Measurements from ENCODE around the gene FBXL7.
"Not testable (repeated sequence)": the region's sequence is repeated elsewhere in the genome, so short reads cannot be mapped to it uniquely, and the experiment has no call there.

FBXL7 gene

DNA sequence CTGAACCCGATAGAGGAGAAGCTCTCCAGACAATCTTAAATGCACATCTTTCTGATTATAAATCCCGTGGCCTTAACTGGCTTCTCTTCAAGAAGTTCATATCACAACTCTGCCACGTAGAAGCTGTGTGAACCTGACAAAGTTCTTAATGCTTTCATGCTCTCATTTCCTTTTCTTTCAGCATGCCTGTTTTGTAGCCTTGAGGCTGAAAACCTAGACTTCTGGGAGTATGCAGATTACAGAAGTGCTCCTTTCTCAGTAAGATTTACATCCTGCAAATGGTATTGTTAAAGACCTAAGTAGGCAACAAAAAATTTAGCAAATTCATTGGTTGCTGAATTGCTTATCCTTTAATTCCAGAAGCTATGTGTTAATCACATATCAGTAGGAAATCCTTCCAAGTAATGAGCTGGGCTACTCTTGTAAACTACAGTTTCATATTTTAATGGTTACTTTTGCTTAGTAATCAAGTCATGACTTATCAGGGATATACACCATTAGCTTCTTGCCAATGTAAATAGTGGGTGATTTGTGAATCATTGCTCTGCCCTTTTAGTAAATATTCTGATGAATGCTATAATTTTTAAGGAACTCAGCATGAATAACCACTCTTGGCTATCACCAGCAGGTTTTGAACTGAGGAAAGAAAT is 334.7 kb downstream of the FBXL7 start:
- DNase-seq, result no peak

DNA sequence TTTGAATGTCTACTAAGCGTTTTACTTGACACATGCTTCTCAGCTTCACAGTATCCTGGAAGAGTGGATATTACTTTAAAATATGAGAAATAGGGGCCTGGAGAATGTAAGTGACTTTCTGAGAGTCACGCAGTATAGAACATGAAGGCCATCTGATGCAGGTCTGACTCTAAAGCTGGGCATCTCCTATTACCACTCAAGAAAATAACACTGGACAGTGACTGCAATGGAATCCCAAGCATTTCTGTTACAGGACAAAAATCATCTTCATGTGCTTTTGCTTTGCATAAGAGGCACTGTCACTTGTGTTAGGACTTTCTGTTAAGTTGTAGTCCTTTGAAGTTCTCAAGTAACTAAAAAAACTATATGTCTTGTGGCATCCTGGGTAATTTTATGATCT is 335.5 kb downstream of the FBXL7 start:
- no peak for DNase-seq

DNA sequence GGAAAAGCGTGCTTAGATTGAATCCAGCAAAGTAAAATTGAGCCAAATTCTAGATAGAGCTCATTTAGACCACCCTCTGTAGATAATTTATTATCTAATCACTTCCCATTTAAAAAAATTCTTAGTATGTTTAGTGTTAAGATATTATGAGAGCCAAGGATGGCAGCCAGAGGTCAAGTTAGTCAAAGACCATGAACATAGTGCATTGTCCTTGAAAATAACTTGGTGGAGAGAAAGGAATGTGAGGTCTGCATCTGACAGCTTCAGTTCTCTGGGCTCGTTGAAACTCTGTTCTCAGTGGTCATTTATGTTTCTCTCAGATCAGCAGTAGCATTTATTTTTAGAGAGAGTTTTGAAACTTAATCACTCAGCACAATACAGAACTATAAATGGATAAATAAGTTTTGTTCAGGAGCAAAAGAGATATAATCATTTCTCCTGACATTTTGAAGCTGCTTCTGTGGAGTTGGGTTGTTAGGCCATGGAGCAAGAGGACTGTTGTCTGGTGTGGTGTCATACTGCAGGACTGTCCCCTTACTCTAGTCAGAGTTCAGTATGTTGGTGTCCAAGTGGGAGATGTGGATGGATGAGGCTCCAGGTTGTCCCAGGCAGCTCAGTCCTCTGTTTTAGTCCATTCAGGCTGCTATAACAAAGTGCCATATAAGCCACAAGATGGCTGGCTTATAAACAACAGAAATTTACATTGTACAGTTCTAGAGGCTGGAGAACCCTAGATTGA is 337.7 kb downstream of the FBXL7 start:
- DNase-seq, result no peak

DNA sequence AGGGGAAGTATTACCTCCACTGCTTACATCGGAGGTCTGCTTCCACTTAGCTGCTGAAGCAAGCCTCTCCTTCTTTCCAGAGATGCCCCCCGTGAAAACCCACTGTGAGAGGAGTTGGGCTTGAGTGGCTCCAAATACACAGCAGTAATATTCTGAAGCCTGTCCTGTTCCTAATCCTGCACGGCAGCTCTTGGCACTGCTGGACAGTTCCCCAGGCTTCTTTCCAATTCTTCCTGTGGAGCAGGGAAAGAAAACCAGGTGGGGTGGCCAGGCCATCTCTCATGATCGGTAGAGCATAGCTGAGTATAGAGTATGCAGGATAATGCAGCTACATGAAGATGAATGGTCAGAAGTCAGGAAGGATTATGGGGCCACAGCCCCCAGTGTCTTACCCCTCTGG is 344.3 kb downstream of the FBXL7 start:
- DNase-seq, result no peak

DNA sequence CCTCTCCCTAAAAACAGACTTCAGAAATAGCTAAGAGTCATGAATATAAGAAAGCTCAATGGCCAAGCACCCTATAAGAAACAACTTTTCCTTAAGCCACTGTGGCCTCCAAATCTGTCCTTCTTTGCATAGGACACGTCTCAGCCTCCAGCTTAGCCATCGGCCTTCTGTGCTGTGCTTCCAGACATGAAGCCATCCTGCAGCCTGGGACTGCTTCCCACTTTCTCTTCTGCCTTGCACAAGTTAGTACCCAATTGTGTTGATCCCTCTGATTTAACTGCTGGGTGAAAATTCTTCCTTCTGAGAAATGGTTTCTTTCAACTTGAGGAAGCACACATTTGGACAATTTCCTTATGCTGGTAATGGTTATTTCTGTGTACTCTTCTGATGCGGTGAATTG is 344.9 kb downstream of the FBXL7 start:
- no peak for DNase-seq

DNA sequence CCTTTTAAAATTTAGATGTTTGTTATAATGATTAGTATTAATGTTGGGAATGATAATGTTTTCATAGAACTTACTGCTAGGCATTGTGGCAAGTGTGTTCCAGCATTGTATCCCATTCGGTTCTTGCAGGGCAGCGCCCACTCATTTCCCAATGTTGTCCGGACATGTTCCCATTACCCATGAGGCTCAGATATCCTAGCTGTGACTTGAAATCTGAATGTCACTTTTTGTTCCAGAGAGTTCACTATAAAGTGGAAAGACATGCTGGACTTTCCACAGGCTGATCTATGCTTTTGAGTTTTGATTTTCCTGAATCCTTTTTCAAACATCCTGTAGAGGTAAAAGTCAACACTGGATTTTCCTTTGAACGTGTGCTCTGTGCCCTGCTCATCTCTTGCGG is 350.6 kb downstream of the FBXL7 start:
- no peak for DNase-seq

DNA sequence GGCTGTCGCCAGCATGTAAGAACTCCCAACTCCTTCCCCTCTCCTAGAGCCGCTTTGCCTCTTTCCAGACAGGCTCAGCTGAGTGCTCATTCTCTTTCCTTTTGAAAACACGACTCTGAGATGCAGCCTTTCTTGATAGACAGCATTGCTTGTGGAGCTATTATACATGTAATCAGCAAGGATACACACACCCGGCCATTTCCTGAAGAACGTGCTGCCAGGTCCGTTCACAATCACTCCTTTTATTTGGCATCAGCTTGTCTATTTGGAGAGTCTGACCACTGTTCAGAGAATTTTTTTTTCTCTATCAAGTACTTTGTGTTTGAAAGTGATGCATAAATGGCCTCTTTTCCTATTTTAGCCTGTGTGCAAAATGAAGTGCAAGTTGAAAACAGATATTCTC is 351.0 kb downstream of the FBXL7 start:
- DNase-seq, result no peak

DNA sequence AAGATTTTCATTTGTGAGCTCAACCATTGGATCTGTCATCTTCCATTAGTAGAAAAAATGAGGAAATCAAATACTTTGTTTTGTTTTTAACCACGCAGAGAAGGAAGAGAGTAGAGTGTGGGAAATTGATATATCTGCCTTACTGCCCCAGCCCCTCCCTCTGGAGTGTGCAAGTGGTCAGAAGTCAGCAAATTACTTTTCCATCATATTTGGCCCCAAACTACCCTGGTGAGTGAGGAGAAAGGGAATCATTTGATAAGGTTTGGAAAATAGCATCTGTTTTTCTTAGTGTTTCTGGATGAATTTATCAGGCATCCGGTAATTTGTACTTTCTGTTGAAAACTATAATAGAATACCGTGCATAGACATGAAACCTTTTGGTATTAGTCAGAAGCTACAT is 352.2 kb downstream of the FBXL7 start:
- no peak for DNase-seq

DNA sequence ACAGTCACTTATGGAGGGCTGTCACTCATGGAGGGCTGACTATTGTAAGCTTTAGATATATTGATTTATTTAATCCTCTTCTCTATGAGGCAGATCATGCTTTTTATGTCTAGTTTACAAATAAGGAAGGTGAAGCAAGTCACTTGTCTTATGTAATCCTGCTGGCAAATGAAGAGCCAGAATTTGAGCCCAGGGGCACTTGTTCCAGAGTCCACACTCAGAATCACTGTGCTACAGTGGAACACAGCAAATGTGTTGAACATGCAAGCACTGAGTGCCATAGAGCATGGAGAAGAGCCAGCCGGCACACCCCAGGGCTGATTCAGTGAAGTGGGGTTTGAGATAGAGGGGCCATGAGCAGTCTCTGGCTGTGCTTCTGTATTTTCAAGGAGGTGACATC is 353.0 kb downstream of the FBXL7 start:
- no peak for DNase-seq

DNA sequence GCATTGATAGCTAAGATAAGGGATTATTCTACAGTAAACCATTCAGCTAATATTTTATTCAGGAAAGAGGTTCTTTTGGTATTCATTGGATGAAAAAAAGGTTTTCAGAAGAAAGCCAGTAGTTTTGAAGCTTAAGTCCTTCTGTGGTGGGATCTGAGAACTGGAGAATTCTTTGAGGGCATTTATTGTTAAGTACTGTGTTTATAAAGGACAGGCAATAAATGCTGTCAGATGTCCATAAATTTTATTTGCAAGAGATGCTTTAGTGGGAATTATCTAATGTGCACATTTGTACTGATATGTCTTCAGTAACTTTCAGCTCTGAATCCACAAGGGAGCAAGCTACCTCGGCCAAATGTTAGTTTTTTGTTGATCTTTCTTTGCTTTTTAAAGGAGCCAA is 358.3 kb downstream of the FBXL7 start:
- no peak for DNase-seq

DNA sequence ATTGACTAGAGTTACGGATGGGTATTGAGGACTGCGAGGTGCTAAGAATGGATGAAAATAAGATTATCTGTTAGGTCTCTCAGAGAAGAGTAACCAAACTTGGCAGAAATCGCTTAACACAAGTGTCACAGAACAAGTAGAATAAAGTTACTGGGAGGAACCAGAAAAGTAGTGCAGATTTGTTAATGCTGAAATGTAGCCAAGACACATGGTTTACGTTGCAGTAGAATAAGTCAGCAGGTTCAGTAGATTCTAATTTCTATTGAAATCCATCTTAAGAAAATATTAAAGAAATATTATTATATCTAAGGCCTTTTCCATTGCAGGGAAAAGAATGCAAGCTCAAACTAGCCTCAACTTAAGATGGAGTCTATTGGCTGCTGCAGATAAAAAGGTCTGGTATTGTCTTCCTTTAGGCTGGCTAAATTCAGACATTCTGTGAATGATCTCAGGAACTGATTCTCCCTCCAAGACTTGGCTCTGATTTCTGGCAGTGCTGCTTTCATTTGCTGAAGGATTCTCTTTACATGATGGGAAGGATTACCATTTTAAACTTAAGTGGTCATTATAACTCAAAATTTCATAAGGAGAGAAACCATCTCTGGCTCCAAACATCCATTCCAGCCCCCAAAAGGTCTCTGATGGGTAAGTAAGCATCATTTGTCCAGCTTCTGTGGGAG is 364.7 kb downstream of the FBXL7 start:
- DNase-seq, result no peak

DNA sequence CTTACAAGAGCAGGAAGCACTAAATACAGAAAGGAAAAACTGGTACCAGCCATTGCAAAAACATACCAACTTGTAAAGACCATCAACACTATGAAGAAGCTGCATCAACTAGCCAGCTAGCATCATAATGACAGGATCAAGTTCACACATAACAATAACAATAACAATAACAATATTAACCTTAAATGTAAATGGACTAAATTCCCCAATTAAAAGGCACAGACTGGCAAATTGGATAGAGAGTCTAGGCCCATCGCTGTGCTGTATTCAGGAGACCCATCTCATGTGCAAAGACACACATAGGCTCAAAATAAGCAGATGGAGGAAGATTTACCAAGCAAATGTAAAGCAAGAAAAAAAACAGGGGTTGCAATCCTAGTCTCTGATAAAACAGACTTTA is 372.3 kb downstream of the FBXL7 start:
- DNase-seq, result not testable (repeated sequence)

DNA sequence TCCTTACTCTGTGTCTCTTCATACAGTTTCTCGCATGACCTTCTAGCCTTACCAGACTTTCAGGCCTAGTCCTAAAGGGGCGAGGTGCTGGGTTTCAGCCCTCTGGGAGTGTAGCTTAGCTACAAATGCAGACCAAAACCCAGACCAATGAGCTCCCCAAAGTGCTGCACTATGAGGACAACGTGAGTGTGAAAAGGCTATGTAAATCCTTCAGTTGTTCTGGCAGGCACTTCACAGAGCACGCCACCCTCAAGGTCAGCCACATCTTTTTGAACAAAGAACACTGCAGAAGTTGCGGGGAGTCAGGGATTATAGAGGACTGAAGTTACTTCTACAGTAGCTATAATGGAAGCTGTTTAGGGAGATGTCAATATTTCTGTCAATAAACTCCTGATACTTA is 377.9 kb downstream of the FBXL7 start:
- DNase-seq, result no peak

DNA sequence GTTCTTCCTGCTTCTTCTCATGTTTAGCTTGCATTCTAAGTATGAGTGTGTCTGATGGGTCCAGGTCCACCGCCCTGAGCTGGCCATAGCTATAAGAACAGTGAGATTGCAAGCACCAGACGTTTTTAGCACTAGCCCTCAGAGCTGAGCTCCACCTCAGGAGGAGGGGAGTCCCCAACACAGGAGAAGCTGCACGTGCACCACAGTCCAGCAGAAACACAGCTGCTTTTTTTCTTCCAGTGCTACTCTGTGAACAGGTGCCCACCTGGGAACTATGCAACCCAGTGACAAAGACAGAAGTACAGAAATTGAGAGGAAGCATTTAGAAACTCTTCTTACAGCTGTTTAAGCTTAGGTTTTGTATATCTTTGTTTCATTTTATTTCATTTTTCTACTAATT is 380.2 kb downstream of the FBXL7 start:
- no peak for DNase-seq

DNA sequence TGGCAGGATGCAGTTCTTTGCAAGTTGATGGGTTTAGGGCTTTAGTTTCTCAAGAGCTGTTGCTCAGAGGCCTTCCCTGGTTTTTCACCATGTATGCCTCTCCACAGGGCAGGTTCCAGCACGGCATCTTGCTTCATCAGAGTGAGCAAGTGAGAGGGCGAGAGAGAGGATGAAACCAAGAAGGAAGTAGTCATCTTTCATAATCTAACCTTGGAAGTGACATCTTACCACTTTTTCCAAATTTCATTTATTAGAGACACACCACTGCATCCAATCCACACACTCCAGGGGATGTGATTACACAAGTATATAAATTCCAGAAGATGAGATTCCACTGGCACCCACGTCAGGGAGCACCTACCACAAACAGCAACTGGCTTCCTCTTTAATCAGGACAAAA is 385.2 kb downstream of the FBXL7 start:
- DNase-seq, result no peak

DNA sequence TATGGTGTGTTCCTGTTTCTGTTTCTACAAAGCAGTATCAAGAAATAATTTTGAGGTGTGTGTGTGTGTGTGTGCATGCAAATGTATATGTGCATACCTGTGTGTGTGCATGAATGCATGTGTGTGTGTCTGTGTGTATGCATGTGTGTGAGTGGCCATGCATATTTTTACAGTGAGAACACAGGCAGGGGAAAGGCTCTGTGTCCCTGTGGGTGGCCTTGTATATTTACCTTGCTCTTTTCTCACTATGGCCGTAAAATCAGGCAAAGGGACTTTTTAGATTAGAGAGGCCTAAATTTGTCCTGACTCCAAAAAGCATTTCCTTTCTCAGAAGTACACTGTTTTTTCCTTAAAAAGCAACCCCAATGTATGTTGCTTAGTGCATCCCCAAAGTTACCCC is 386.2 kb downstream of the FBXL7 start:
- no peak for DNase-seq

DNA sequence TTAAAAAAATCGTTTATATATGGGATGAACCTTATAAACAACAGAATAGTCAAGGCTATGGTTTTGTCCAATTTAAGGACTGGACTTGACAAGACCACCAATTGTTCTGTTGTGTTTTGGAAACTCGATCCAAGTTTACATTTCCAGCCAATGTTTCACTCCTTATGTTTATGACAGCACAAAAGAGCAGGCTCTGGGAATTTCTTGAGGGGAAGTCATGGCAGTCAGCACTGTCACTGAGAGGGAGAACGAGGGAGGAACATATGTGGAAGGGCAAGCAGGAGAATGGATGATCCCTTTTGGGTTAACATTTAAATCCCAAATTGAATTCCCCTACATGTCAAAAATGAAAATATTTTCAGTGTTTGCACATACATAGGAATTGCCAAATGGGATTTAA is 387.1 kb downstream of the FBXL7 start:
- no peak for DNase-seq

DNA sequence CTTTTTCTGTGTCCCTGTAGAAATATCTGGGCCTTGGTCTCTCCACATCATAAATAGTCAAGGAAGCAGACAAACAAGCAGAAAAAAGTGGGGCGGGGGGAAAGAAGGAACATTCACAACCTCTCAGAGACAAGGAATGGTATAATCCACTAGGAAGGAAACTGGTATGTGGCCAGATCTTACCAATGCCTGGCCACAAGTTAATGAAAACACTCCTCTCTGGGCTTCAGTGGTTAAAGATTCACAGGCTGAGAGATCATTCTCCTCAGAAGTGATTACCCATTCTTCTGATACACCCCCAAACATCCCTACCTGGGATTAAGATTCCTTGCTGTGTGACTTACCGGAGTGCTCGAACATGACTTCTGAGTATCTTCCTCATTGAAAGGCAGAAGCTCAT is 389.0 kb downstream of the FBXL7 start:
- DNase-seq, result no peak

DNA sequence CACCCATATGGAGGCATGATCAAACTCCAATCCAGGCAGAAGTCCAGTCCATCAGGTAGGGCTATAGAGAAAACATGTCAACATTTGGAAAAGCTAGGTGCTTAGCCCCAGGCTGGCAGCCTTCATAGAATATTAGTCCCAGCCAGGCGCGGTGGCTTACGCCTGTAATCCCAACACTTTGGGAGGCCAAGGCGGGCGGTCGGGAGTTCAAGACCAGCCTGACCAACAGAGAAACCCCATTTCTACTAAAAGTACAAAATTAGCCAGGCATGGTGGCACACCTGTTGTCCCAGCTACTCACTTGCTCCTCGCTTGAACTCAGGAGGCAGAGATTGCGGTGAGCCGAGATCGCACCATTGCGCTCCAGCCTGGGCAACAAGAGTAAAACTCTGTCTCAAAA is 393.9 kb downstream of the FBXL7 start:
- DNase-seq, result no peak

DNA sequence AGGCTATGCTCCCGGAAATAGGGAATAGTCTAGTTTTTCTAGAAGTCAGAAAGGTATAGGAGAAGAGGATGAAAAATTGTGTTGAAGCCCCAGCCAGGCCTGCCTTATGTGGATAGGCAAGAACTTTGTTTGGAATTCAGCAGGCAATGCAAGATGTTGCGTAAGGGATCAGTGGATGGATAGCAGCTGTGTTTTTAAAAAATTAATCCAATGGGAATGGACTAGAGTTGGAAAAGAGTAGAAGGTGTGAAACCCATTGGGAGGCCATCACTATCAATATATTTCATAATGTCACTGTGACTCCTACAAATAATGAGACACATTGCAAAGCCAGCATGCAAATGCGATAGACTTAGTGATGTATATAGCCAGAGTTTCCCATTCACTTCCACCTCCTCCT is 397.7 kb downstream of the FBXL7 start:
- DNase-seq, result no peak

DNA sequence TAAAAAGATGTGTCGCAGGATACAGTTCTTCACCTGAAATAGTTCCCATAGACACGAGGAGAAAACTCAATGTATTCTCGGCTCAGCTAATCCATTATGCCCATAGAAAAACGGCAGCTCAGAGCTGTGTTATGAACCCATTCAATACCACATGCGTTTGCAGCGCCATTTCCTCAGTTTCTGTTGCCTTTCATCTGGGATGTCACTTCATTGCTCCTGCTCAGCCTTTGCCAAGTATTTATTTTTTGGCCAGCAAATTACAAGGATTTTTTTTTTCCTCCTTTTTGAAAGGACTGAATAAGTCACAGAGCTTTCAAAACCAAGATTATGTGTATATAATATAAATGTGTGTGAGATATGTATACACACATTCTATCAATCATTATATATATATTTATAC is 398.7 kb downstream of the FBXL7 start:
- DNase-seq, result no peak

DNA sequence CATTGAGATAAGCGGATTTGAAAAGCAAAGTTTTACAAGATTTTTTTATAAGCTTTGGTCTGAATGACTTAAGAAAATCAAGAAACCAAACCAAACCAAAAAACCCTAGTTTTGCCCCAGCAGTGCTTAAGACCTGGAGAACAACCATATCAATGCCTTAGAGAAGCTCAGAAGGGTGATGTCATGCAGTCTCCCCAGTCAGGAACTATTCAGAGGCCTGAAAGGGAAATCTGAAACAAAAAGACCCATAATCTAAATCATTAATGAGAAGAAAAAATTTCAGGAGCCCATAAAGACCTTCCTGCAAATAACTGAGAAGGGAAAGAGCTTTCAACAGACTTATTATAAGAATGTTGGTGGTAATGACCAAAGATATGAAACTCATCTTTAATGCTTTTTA is 399.5 kb downstream of the FBXL7 start:
- no peak for DNase-seq

DNA sequence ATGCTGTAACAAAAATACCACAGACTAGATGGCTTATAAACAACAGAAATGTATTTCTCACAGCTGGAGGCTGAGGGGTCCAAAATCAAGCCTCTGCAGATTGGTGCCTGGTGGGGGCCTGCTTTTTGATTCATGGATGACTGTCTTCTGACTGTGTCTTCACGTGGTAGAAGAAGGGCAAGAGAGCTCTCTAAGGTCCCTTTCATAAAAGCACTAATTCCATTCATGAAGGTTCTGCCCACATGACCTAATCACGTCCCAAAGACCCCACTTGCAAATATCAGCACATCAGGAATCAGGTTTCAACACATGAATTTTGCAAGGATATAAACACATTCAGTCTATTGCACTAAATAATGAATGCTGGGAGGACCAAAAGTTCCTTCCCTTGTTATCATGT is 401.2 kb downstream of the FBXL7 start:
- no peak for DNase-seq

DNA sequence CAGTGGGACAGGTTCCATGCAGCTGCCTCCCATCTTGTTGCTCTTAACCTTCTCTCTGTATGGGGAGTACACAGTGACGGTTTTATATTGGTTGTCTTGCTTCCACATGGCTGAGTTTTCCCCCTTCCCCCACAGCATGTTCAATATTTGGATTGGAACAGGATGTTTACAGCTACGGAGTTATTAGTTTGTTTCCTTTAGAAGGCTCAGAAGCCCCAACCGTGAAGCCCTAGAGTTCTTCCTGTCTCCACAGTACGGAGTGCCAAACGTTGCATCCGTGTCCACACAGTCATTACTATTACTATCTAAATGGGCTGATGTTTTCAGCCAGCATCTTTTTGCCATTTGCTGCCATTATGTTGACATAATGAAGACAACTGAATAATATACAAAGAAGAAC is 402.1 kb downstream of the FBXL7 start:
- DNase-seq, result no peak

Measured in activated CD4-positive, alpha-beta T cell treated with anti-CD3 and anti-CD28 coated beads for 48 hours (primary cell).